ENCODE results near the gene PDE6G. TPM values are rescaled to one million over a fixed set of nuclear protein-coding genes. Genes with fewer than 3 reads are reported as not detected.

PDE6G gene
- 19.6 TPM for polyA plus RNA-seq (2012; ENCODE audit: low read depth, missing spikeins)

DNA sequence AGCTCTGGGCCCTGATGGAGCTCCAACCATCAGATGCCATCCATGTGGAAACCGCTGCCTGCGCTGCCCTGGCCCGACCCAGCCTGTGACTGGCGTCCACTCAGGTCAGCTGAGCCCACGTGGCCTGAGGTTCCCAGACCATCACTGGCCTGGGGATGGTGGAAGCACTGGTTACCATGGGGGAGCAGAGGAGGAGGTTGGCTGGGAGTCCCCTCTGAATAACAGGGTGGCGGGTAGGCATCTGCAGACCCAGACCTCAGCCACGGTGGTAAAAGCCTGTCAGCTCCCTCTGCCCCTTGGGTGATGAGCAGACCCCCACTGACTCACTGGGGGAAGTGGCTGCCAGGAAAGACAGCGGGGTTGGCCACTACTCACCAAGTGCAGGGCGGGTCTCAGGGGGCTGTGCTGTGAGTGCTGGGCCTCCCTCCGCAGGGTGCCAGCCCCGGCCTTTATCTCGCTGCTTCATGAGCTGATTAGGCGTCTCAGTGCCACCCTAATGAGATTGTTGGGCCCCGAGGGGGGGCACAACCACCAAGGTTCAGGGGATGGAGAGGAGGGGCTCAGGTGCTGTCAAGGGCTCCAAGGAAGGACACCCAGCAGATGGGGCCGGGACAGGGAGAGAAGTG lies at the start of gene PDE6G:
Gene PDE6G, minus strand, starts transcription at position 425 of the 626 bp plus-strand sequence. CDS start 3,237 bp downstream, outside the sequence.
- DNase-seq (ENCODE audit: insufficient read length, low spot score) (no peak), FAIRE-seq (no peak)
- TF ChIP-seq PAX5 (IDR thresholded peaks at IDR 0.05; ENCODE audit: insufficient read depth, low read length, severe bottlenecking) (no peak), POLR2AphosphoS5 (IDR thresholded peaks at IDR 0.05; ENCODE audit: low read depth, low read length) (no peak), SPI1 (IDR thresholded peaks at IDR 0.05; ENCODE audit: low read depth, low read length) (no peak), POU2F2 (IDR thresholded peaks at IDR 0.05; ENCODE audit: low read depth, low read length) (no peak), POLR2A (IDR thresholded peaks at IDR 0.05; ENCODE audit: low read depth, low read length) (no peak), TAF1 (IDR thresholded peaks at IDR 0.05; ENCODE audit: low read depth, low read length) (no peak)

DNA sequence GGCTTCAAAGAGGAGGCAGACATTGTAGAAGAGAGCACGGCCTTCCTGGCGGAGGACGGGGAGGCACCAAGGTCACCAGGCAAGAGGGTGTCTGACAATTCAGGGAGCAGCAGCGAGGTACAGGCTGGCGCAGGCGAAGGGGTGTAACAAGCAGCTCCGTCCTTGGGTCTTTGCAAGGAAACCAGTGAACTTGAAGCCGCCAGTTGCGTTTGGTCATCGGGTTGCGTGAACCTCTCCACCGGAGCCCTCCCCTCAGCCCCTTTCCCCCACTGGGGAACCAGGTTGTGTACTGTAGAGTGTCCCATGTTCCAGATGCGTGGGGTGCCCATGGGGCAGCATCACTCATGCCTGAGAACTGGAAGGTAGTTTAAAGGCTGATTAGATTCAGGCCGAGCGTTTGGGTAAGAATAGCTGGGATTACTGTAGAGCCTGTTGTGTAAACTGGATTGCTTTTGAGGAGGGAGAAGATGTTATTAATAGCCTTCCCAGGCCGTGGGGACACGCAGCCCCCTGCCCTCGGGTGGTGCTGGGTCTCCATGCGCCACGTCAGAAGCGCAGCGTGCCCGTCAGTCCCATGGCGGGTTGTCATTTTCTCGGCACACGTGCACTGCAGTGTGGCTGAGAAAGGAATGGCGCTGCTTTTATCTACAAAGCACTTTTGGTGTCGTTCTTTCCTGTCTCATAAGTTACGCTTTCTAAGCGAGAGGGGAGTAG lies 49.3 kb upstream of the PDE6G start:
- no peak for DNase-seq (ENCODE audit: insufficient read length, low spot score)
- TF ChIP-seq POLR2A (IDR thresholded peaks at IDR 0.05; ENCODE audit: low read depth, low read length) (no peak), PAX5 (IDR thresholded peaks at IDR 0.05; ENCODE audit: insufficient read depth, low read length, severe bottlenecking) (no peak), POLR2AphosphoS5 (IDR thresholded peaks at IDR 0.05; ENCODE audit: low read depth, low read length) (0 out of 2 replicates have a peak, but pooled peaks have one; percentile 33)
- FAIRE-seq, result no peak

DNA sequence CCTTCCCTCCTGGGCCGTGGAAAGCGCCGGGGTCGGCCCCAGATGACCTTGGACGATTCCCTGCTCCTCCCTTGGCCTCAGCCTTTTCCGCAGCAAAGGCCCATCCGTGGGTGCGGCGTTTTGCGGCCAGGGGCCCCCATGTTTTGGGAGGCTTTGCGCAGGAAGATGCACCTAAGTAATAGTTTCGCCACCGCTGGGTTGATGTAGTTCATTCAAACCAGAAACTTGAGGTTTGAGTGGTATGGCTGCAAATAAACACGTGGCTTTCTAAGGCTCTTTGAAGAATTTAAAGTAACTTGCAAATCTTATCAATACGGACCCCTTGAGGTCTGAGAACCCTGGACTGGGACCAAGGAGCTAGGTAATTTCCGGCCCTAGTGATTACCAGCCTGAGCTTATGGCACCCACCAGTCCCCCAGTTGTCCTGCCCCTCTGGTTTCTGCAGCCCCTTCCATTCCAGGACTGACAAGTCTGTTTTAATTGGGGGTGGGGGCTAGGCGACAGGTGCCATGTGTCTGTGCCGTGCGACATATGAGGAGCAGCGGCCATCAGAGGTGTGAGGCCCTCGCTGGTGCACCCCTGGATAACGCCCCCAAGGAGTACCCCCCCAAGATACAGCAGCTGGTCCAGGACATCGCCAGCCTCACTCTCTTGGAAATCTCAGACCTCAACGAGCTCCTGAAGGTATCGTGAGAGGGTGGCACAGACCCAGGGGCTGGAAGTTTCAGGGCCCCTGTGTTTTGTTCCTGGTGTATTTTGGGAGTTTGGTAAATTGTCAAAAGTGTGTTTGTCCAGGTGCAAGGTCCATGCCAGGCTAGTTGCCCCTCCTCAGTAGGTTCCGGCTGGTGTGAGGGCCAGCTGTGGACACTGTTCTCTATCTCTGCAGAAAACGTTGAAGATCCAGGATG lies 47.7 kb upstream of the PDE6G start:
- no peak for TF ChIP-seq POU2F2 (IDR thresholded peaks at IDR 0.05; ENCODE audit: low read depth, low read length)
- TF ChIP-seq SPI1 (IDR thresholded peaks at IDR 0.05; ENCODE audit: low read depth, low read length), result no peak
- TF ChIP-seq TAF1 (IDR thresholded peaks at IDR 0.05; ENCODE audit: low read depth, low read length), result no peak
- no peak for TF ChIP-seq POLR2A (IDR thresholded peaks at IDR 0.05; ENCODE audit: low read depth, low read length)
- TF ChIP-seq POLR2AphosphoS5 (IDR thresholded peaks at IDR 0.05; ENCODE audit: low read depth, low read length), result no peak
- TF ChIP-seq PAX5 (IDR thresholded peaks at IDR 0.05; ENCODE audit: insufficient read depth, low read length, severe bottlenecking), result no peak

DNA sequence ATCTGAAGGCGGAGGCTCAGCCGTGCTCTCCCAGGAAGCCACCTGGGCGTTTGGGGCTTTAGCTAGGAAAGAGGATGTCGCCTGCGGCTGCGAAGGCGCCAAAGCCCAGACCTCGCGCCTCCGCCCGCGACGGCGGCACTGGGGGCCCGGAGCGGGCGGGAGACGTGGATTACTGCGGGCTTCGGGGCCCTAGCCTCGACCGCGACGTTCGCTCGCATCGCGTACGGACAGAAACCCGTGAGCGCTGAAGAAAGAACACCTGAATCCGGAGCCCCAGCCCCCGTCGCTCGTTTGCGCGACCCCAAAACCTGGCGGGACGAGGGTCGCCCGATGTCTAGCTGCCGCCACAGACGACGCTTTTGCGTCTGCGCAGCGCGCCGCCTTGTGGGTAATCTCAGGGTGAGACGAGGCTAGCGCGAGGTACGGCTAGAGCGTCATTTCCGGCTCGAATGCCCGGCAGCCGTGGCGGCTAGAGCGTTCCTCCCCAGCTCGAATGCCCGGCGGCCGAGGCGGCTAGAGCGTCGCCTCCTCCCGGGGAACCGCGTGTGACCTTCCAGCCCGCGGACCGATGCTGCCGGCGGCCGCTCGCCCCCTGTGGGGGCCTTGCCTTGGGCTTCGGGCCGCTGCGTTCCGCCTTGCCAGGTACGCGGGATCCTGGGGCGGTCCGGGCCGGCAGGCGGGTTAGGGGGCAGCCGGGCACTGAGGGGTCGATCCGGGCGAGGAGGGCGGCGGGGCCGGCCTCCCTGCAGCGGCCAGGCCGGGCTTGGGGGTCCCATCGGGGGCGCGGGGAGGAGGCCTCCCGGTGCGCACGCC lies 46.8 kb upstream of the PDE6G start, which contains the start of gene MRPL12:
Gene MRPL12, plus strand, starts transcription at position 434 of the 813 bp plus-strand sequence. Its CDS starts 135 bp downstream, at position 569.
- FAIRE-seq (peak; percentile 99), DNase-seq (ENCODE audit: insufficient read length, low spot score) (peak; percentile 99)
- no peak for TF ChIP-seq SPI1 (IDR thresholded peaks at IDR 0.05; ENCODE audit: low read depth, low read length)
- peak; percentile 87 for TF ChIP-seq TAF1 (IDR thresholded peaks at IDR 0.05; ENCODE audit: low read depth, low read length)
- TF ChIP-seq POLR2A (IDR thresholded peaks at IDR 0.05; ENCODE audit: low read depth, low read length), result peak; percentile 96
- peak; percentile 80; the same call in 1 of the 2 replicates for TF ChIP-seq POU2F2 (IDR thresholded peaks at IDR 0.05; ENCODE audit: low read depth, low read length)
- TF ChIP-seq PAX5 (IDR thresholded peaks at IDR 0.05; ENCODE audit: insufficient read depth, low read length, severe bottlenecking), result peak; percentile 13
- TF ChIP-seq POLR2AphosphoS5 (IDR thresholded peaks at IDR 0.05; ENCODE audit: low read depth, low read length), result peak; percentile 96

More for the DNA sequence above, 47.7 kb upstream of the PDE6G start:
- DNase-seq (ENCODE audit: insufficient read length, low spot score), result no peak
- FAIRE-seq, result no peak

DNA sequence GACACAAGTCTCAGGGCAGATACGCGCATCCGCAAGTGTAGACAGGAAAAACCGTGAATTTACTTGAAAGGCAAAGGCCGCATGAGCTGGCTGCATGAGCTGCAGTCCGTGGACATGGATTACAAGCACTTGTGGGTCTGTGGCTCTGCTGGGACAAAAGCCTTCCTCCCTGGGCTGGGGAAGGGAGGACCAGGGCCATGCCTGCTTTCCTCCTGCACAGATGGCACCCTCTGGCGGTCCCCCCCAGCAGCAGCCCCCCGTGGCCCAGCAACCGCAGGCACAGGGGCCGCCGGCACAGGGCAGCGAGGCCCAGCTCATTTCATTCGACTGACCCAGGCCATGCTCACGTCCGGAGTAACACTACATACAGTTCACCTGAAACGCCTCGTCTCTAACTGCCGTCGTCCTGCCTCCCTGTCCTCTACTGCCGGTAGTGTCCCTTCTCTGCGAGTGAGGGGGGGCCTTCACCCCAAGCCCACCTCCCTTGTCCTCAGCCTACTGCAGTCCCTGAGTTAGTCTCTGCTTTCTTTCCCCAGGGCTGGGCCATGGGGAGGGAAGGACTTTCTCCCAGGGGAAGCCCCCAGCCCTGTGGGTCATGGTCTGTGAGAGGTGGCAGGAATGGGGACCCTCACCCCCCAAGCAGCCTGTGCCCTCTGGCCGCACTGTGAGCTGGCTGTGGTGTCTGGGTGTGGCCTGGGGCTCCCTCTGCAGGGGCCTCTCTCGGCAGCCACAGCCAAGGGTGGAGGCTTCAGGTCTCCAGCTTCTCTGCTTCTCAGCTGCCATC lies 45.1 kb upstream of the PDE6G start:
- FAIRE-seq (no peak), DNase-seq (ENCODE audit: insufficient read length, low spot score) (no peak)

DNA sequence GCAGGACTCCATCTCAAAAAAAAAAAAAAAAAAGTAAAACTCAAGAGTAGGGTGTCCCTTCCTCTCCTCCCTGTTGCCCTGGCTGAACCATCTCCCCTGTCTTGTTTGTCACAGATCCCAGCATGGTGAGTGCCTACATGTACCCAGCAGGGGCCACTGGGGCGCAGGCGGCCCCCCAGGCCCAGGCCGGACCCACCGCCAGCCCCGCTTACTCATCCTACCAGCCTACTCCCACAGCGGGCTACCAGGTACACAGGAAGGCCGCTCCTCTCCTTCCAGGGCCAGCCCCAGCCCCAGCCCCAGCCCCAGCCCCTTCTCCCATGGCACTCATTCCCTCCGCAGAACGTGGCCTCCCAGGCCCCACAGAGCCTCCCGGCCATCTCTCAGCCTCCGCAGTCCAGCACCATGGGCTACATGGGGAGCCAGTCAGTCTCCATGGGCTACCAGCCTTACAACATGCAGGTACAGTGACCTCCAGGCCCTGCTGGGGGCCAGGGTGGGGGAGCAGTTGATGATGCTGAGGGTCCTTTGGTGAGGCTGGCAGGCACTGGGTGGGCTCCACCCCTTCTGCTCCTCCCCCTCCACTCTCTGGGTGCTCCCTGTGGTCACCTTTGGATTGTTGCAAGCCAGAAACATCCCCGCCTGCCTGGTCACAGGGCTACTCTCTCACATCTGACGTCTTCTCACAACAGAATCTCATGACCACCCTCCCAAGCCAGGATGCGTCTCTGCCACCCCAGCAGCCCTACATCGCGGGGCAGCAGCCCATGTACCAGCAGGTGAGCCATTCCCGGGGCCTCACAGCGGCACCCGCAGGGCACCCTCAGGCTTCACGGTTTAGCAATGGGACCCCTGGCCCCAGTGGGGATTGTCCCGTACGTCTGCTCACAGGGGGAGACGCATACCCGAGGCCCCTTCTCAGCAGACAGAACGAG lies 44.3 kb upstream of the PDE6G start:
- TF ChIP-seq SPI1 (IDR thresholded peaks at IDR 0.05; ENCODE audit: low read depth, low read length) (no peak), POLR2AphosphoS5 (IDR thresholded peaks at IDR 0.05; ENCODE audit: low read depth, low read length) (no peak), POU2F2 (IDR thresholded peaks at IDR 0.05; ENCODE audit: low read depth, low read length) (no peak), PAX5 (IDR thresholded peaks at IDR 0.05; ENCODE audit: insufficient read depth, low read length, severe bottlenecking) (no peak), TAF1 (IDR thresholded peaks at IDR 0.05; ENCODE audit: low read depth, low read length) (no peak), POLR2A (IDR thresholded peaks at IDR 0.05; ENCODE audit: low read depth, low read length) (no peak)
- no peak for DNase-seq (ENCODE audit: insufficient read length, low spot score)
- FAIRE-seq, result no peak

More for the DNA sequence above, 45.1 kb upstream of the PDE6G start:
- TF ChIP-seq POLR2AphosphoS5 (IDR thresholded peaks at IDR 0.05; ENCODE audit: low read depth, low read length) (peak; percentile 17; the same call in 1 of the 2 replicates), POLR2A (IDR thresholded peaks at IDR 0.05; ENCODE audit: low read depth, low read length) (peak; percentile 59), POU2F2 (IDR thresholded peaks at IDR 0.05; ENCODE audit: low read depth, low read length) (0 out of 2 replicates have a peak, but pooled peaks have one; percentile 11), PAX5 (IDR thresholded peaks at IDR 0.05; ENCODE audit: insufficient read depth, low read length, severe bottlenecking) (no peak)
